ENCODE results near the gene PLS1. TPM values are rescaled to one million over a fixed set of nuclear protein-coding genes. Genes with fewer than 3 reads are reported as not detected.

The PLS1 gene
- total and polyA plus RNA-seq, 4 donors, result 9.3 to 45.4 (median 18.7) TPM

GRCh38 chr3:142576792-142577191, 19.4 kb upstream of the PLS1 start:
- Histone ChIP-seq H3K9ac (ENCODE audit: insufficient read depth in 1 of 2, low read length in 2 of 2) (peak overlapping the region in 1 of 2 donors; percentile 1), H3K36me3 (ENCODE audit: control insufficient read depth in 4 of 4, insufficient read depth in 4 of 4, low read length in 4 of 4) (peaks cover 0 to 5% (median 0%) of the 10 kb centered on the region in 4 donors), H3K27me3 (ENCODE audit: control insufficient read depth in 3 of 3, insufficient read depth in 3 of 3, low read length in 2 of 3) (no peaks in the 10 kb centered on the region), H3K4me3 (no peak overlapping the region), H3K27ac (ENCODE audit: low read depth in 1 of 2, low read length in 1 of 2) (no peak overlapping the region), H3K4me1 (ENCODE audit: control insufficient read depth in 5 of 5, insufficient read depth in 5 of 5, low read length in 5 of 5) (peaks cover 0 to 14% (median 5%) of the 10 kb centered on the region in 5 donors), H3K9me3 (ENCODE audit: control insufficient read depth in 4 of 4, insufficient read depth in 3 of 4, low read length in 3 of 4) (no peaks in the 10 kb centered on the region)
- TF ChIP-seq CTCF (IDR thresholded peaks at IDR 0.05; ENCODE audit: control extremely low read depth, extremely low read depth), result no peak
- DNase-seq (no peak), ATAC-seq (ENCODE audit: insufficient read depth, low FRiP score) (no peak)

GRCh38 chr3:142577696-142578328, 18.4 kb upstream of the PLS1 start:
- no peak for ATAC-seq (ENCODE audit: insufficient read depth, low FRiP score)
- 8 to 15% methylated on average over 12 of the region's 12 CpGs for WGBS, 2 donors
- peaks cover 0 to 14% (median 5%) of the 10 kb centered on the region in 5 donors for H3K4me1 ChIP-seq (ENCODE audit: control insufficient read depth in 5 of 5, insufficient read depth in 5 of 5, low read length in 5 of 5)

GRCh38 chr3:142578329-142579223, 17.6 kb upstream of the PLS1 start, which contains the start of gene ATR:
Gene ATR (minus strand): TSS chr3:142578733. CDS start chr3:142578704, 29 bp downstream.
- Histone ChIP-seq H3K9me3 (ENCODE audit: control insufficient read depth in 4 of 4, insufficient read depth in 3 of 4, low read length in 3 of 4) (no peaks in the 10 kb centered on the region), H3K9ac (ENCODE audit: insufficient read depth in 1 of 2, low read length in 2 of 2) (peak within 1 kb of the TSS; percentile 92 to 98), H3K36me3 (ENCODE audit: control insufficient read depth in 4 of 4, insufficient read depth in 4 of 4, low read length in 4 of 4) (peaks cover 0 to 5% (median 0%) of the 10 kb centered on the region in 4 donors), H3K27ac (ENCODE audit: low read depth in 1 of 2, low read length in 1 of 2) (peak within 1 kb of the TSS; percentile 91 to 96), H3K4me3 (peak within 1 kb of the TSS; percentile 97), H3K4me1 (ENCODE audit: control insufficient read depth in 5 of 5, insufficient read depth in 5 of 5, low read length in 5 of 5) (peaks cover 0 to 14% (median 5%) of the 10 kb centered on the region in 5 donors), H3K27me3 (ENCODE audit: control insufficient read depth in 3 of 3, insufficient read depth in 3 of 3, low read length in 2 of 3) (no peaks in the 10 kb centered on the region)
- TF ChIP-seq CTCF (IDR thresholded peaks at IDR 0.05; ENCODE audit: control extremely low read depth, extremely low read depth), result peak; percentile 1
- DNase-seq, result peak; percentile 98 to 99 (median 98)
- peak; percentile 99 for ATAC-seq (ENCODE audit: insufficient read depth, low FRiP score)
- 0% methylated on average over 65 of the region's 65 CpGs for WGBS, 2 donors

More at GRCh38 chr3:142577696-142578328, 18.4 kb upstream of the PLS1 start:
- Histone ChIP-seq H3K36me3 (ENCODE audit: control insufficient read depth in 4 of 4, insufficient read depth in 4 of 4, low read length in 4 of 4) (peaks cover 0 to 5% (median 0%) of the 10 kb centered on the region in 4 donors), H3K27ac (ENCODE audit: low read depth in 1 of 2, low read length in 1 of 2) (peak overlapping the region; percentile 76 to 96), H3K27me3 (ENCODE audit: control insufficient read depth in 3 of 3, insufficient read depth in 3 of 3, low read length in 2 of 3) (no peaks in the 10 kb centered on the region), H3K4me3 (peak overlapping the region; percentile 97), H3K9me3 (ENCODE audit: control insufficient read depth in 4 of 4, insufficient read depth in 3 of 4, low read length in 3 of 4) (no peaks in the 10 kb centered on the region), H3K9ac (ENCODE audit: insufficient read depth in 1 of 2, low read length in 2 of 2) (peak overlapping the region; percentile 89 to 91)
- DNase-seq, result peak in 2 of 3 donors; percentile 39 to 67
- no peak for TF ChIP-seq CTCF (IDR thresholded peaks at IDR 0.05; ENCODE audit: control extremely low read depth, extremely low read depth)
